ENCODE results near the gene HLX. TPM values are rescaled to one million over a fixed set of nuclear protein-coding genes. Genes with fewer than 3 reads are reported as not detected.

The HLX gene
- total and polyA plus RNA-seq, 5 experiments from 2014 or later, result 0.10 to 0.33 TPM; not detected in 3

- Mint-ChIP-seq H3K4me1 (peaks cover 0 to 10% (median 0%) of the 10 kb centered on the region in 4 donors), H3K4me3 (no peak overlapping the region), H3K27me3 (peaks cover 6 to 50% (median 16%) of the 10 kb centered on the region in 5 donors), H3K9me3 (peaks cover 0 to 2% (median 0%) of the 10 kb centered on the region in 9 donors), H3K27ac (no peak overlapping the region), H3K36me3 (no peaks in the 10 kb centered on the region)
- POLR2A ChIA-PET, result no interaction called here
- no peak for DNase-seq
- no peak for ATAC-seq
Observed at GRCh38 chr1:220910021-220910420, 30.8 kb downstream of the HLX start.

- Mint-ChIP-seq H3K27me3 (peaks cover 8 to 43% (median 10%) of the 10 kb centered on the region in 5 donors), H3K36me3 (no peaks in the 10 kb centered on the region), H3K4me3 (no peak overlapping the region), H3K4me1 (peaks cover 0 to 9% (median 0%) of the 10 kb centered on the region in 4 donors), H3K9me3 (peaks cover 0 to 2% (median 0%) of the 10 kb centered on the region in 9 donors), H3K27ac (no peak overlapping the region)
- POLR2A ChIA-PET, result no interaction called here
- DNase-seq, result no peak
- ATAC-seq, result no peak
Observed at GRCh38 chr1:220914283-220915116, 35.3 kb downstream of the HLX start.

GRCh38 chr1:220915117-220915440, 35.8 kb downstream of the HLX start:
- ATAC-seq, result no peak
- H3K27ac Mint-ChIP-seq, result no peak overlapping the region
- H3K9me3 Mint-ChIP-seq, result peaks cover 0 to 2% (median 0%) of the 10 kb centered on the region in 9 donors
- POLR2A ChIA-PET, result no interaction called here
- peaks cover 9 to 37% (median 10%) of the 10 kb centered on the region in 5 donors for H3K27me3 Mint-ChIP-seq
- H3K36me3 Mint-ChIP-seq, result no peaks in the 10 kb centered on the region
- peaks cover 0 to 9% (median 0%) of the 10 kb centered on the region in 4 donors for H3K4me1 Mint-ChIP-seq
- no peak overlapping the region for H3K4me3 Mint-ChIP-seq
- DNase-seq, result no peak

GRCh38 chr1:220915954-220916353, 36.7 kb downstream of the HLX start:
- Mint-ChIP-seq H3K27me3 (peaks cover 10 to 34% (median 14%) of the 10 kb centered on the region in 5 donors), H3K4me1 (peaks cover 0 to 9% (median 0%) of the 10 kb centered on the region in 4 donors), H3K36me3 (no peaks in the 10 kb centered on the region), H3K4me3 (no peak overlapping the region), H3K27ac (no peak overlapping the region), H3K9me3 (peaks cover 0 to 2% (median 0%) of the 10 kb centered on the region in 9 donors)
- no peak for ATAC-seq
- no peak for DNase-seq
- POLR2A ChIA-PET, result no interaction called here

GRCh38 chr1:220917101-220917500, 37.9 kb downstream of the HLX start:
- Mint-ChIP-seq H3K4me1 (peaks cover 0 to 9% (median 0%) of the 10 kb centered on the region in 4 donors), H3K4me3 (no peak overlapping the region), H3K27me3 (peaks cover 10 to 34% (median 14%) of the 10 kb centered on the region in 5 donors), H3K27ac (no peak overlapping the region), H3K9me3 (peaks cover 0 to 2% (median 0%) of the 10 kb centered on the region in 9 donors), H3K36me3 (no peaks in the 10 kb centered on the region)
- DNase-seq (no peak), ATAC-seq (no peak)
- POLR2A ChIA-PET, result no interaction called here

- Mint-ChIP-seq H3K4me1 (peaks cover 0 to 9% (median 0%) of the 10 kb centered on the region in 4 donors), H3K27me3 (peaks cover 8 to 34% (median 14%) of the 10 kb centered on the region in 5 donors), H3K4me3 (no peak overlapping the region), H3K27ac (no peak overlapping the region), H3K9me3 (peaks cover 0 to 2% (median 0%) of the 10 kb centered on the region in 9 donors), H3K36me3 (no peaks in the 10 kb centered on the region)
- POLR2A ChIA-PET, result no interaction called here
- ATAC-seq (no peak), DNase-seq (no peak)
Observed at GRCh38 chr1:220917535-220918209, 38.4 kb downstream of the HLX start.

- ATAC-seq (no peak), DNase-seq (no peak)
- Mint-ChIP-seq H3K4me1 (peaks cover 0 to 9% (median 0%) of the 10 kb centered on the region in 4 donors), H3K9me3 (peaks cover 0 to 2% (median 0%) of the 10 kb centered on the region in 9 donors), H3K27me3 (peaks cover 8 to 34% (median 14%) of the 10 kb centered on the region in 5 donors), H3K4me3 (no peak overlapping the region), H3K36me3 (no peaks in the 10 kb centered on the region), H3K27ac (no peak overlapping the region)
- POLR2A ChIA-PET, result no interaction called here
Observed at GRCh38 chr1:220918285-220918951, 39.2 kb downstream of the HLX start.

- ATAC-seq (no peak), DNase-seq (no peak)
- Mint-ChIP-seq H3K27ac (no peak overlapping the region), H3K36me3 (no peaks in the 10 kb centered on the region), H3K27me3 (peaks cover 4 to 12% (median 8%) of the 10 kb centered on the region in 5 donors), H3K4me1 (no peaks in the 10 kb centered on the region), H3K9me3 (no peaks in the 10 kb centered on the region), H3K4me3 (no peak overlapping the region)
- POLR2A ChIA-PET, result no interaction called here
Observed at GRCh38 chr1:220920967-220921366, 41.7 kb downstream of the HLX start.

- Mint-ChIP-seq H3K36me3 (no peaks in the 10 kb centered on the region), H3K4me1 (no peaks in the 10 kb centered on the region), H3K4me3 (no peak overlapping the region), H3K27ac (no peak overlapping the region), H3K27me3 (peaks cover 3 to 16% (median 5%) of the 10 kb centered on the region in 5 donors), H3K9me3 (peaks cover 0 to 2% (median 0%) of the 10 kb centered on the region in 9 donors)
- ATAC-seq, result no peak
- DNase-seq, result no peak
- POLR2A ChIA-PET, result no interaction called here
Observed at GRCh38 chr1:220921498-220921897, 42.3 kb downstream of the HLX start.

GRCh38 chr1:220921971-220922635, 42.9 kb downstream of the HLX start:
- POLR2A ChIA-PET, result no interaction called here
- Mint-ChIP-seq H3K4me3 (no peak overlapping the region), H3K27me3 (peaks cover 0 to 17% (median 5%) of the 10 kb centered on the region in 5 donors), H3K9me3 (peaks cover 0 to 2% (median 0%) of the 10 kb centered on the region in 9 donors), H3K4me1 (no peaks in the 10 kb centered on the region), H3K27ac (no peak overlapping the region), H3K36me3 (no peaks in the 10 kb centered on the region)
- DNase-seq, result no peak
- ATAC-seq, result no peak

- Mint-ChIP-seq H3K27me3 (peaks cover 0 to 21% (median 7%) of the 10 kb centered on the region in 5 donors), H3K36me3 (no peaks in the 10 kb centered on the region), H3K4me3 (no peak overlapping the region), H3K4me1 (no peaks in the 10 kb centered on the region), H3K27ac (no peak overlapping the region), H3K9me3 (peaks cover 0 to 2% (median 0%) of the 10 kb centered on the region in 9 donors)
- no peak for ATAC-seq
- POLR2A ChIA-PET, result no interaction called here
- no peak for DNase-seq
Observed at GRCh38 chr1:220922951-220923350, 43.7 kb downstream of the HLX start.

- Mint-ChIP-seq H3K27ac (no peak overlapping the region), H3K36me3 (no peaks in the 10 kb centered on the region), H3K9me3 (peaks cover 0 to 3% (median 0%) of the 10 kb centered on the region in 9 donors), H3K4me3 (no peak overlapping the region), H3K27me3 (peaks cover 0 to 24% (median 7%) of the 10 kb centered on the region in 5 donors), H3K4me1 (peaks cover 0 to 6% (median 0%) of the 10 kb centered on the region in 4 donors)
- POLR2A ChIA-PET, result no interaction called here
- no peak for DNase-seq
- ATAC-seq, result no peak
Observed at GRCh38 chr1:220924331-220924970, 45.2 kb downstream of the HLX start.

Measured in naive thymus-derived CD8-positive, alpha-beta T cell (primary cell).